ENCODE measurements around the gene ARMC9.

- TF ChIP-seq REST (IDR thresholded peaks at IDR 0.05; ENCODE audit: insufficient read depth in 1 of 2, low read depth in 2 of 2, low read length in 2 of 2): no peak
- no peak for TF ChIP-seq POLR2AphosphoS5 (IDR thresholded peaks at IDR 0.05; ENCODE audit: low read depth, low read length)
These were observed 145.6 kb downstream of the ARMC9 start for GRCh38 chr2:231343988-231344387.

Measured in PFSK-1 (cell line).